Measurements from ENCODE around the gene WNT9A.

The WNT9A gene

GRCh38 chr1:227895828-227896685 is 51.7 kb downstream of the WNT9A start:
- no peak for DNase-seq

GRCh38 chr1:227894831-227895451 is 52.8 kb downstream of the WNT9A start:
- no peak for DNase-seq

- no peak for DNase-seq
Measured at GRCh38 chr1:227893949-227894721, 53.6 kb downstream of the WNT9A start.

DNA sequence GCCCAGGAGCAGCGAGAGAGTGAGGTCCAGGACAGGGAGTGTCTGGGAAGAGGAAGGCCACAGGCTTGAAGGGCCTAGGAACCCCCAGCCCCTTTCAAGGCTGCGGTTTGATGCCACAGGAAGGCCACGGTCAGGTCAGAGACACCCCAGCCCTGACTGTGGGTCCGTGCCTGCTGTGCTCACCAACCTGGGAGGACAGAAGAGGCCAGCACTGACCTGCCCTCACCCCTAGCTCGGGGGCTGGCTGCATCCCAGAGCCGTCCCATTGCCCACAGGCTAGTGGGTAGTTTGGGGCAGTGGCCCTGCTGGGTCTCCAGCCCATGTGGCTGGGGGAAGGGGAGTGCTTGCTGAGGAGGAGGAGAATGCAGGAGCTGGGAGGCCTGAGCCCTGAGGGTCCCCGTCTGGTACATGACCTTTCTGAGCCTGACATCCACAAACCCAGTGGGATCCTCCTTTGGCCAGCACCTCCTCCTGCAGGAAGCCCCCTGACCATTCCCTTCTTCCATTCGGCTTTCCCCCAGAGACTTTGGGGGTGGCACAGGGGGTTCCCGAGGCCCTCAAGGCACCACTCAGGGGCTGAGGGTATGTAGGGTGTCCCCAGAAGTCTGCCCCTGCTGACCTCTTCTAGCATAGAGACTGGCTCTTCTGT is 54.3 kb downstream of the WNT9A start:
- no peak for DNase-seq

GRCh38 chr1:227892489-227893299 is 55.0 kb downstream of the WNT9A start:
- DNase-seq = no peak

DNA sequence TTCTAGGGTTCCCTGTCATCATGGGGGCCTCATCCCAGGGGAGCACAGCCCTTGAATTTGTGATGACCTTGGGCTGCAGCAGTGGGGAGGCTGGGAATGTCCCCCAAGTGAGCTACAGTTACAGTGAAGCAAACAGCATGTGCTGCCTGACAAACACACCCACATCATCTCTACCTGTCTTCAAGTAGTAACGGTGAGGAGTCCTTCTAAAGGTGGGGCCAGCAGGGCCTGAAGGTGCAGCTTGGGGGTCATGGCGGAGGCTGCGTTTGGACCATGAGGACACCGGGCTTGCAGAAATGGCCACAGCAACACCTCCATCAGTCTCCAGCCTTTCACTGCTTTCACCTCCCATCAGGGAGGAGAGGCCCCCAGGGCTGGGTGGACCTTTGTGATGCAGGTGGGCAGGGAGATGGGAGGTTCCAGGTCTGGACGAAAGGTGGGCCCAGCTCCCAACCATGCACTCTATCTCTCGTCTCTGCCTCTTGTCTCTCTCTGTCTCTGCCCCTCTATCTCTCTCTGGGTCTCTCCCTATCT is 55.7 kb downstream of the WNT9A start:
- no peak for DNase-seq

DNA sequence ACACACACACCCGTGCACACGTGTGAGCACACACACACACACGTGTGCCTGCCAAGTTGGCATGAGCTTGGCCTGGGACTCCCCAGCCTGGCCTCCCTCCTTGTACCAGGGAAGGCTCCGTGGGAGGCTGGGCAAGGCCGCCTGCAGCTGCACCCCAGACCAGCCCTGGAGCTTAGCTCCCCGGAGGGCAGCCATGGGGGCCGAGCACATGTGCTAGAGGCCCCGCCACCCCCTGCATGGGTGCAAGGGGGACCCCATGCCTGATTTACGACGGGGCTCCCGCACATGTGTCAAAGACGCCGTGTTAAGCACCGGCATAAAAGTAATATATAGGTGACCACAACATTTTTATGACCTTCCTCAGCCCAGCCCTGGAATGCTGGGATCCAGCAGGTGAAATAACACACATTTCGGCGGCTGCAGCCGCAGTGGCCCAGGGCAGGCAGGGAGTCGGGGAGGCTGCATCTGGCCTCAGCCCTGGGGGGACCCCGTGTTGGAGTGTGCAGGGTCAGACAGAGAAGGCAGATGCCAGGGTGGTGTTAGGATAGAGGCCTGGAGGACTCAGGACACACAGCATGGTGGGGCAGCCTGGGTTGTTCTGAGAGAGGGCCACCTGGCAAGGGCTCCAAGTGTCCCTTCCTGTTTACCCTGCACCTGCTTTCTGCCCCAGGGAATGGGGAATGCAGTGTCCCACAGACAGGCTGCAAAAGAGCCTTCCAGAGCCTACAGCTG is 56.3 kb downstream of the WNT9A start:
- no peak for DNase-seq

DNA sequence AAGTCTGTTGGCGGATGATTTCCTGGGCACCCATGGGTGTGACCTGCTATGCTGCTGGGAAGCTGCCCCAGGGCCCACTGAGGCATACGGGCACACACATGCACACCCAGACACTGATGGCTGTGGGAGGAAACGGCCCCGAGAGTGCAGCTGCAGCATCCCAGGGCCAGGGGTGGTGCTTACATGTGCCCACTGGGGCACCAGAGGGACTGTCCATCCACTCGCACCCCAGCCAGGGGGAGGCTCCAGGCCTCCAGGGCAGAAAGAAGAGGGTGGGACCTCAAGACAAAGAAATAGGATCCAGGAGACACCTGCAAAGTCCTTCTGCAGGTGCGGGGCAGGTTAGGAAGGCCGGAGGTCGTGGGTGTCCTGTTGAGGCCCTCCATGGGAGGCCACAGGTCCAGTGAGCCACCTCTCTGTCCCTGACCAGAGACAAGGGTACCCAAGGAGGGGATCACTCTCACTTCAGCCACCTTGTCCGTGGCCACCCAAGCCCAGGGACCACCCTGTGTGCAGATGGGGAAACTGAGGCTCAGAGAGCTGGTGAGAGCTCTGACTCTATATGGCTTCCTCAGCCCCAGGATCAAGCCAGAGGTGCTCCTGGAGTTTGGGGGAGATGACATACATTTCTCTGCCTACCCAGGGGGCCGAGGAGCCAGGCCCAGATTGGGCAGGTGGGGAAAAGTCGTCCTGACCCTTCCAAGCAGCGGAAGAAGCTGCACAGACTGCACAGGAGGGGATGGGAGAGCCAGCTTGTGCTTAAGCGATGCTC is 57.1 kb downstream of the WNT9A start:
- DNase-seq = no peak

- DNase-seq = no peak
Measured at GRCh38 chr1:227889863-227890405, 57.8 kb downstream of the WNT9A start.

GRCh38 chr1:227889047-227889862 is 58.5 kb downstream of the WNT9A start:
- DNase-seq = no peak

- DNase-seq = no peak
Measured at GRCh38 chr1:227888404-227889046, 59.2 kb downstream of the WNT9A start.

DNA sequence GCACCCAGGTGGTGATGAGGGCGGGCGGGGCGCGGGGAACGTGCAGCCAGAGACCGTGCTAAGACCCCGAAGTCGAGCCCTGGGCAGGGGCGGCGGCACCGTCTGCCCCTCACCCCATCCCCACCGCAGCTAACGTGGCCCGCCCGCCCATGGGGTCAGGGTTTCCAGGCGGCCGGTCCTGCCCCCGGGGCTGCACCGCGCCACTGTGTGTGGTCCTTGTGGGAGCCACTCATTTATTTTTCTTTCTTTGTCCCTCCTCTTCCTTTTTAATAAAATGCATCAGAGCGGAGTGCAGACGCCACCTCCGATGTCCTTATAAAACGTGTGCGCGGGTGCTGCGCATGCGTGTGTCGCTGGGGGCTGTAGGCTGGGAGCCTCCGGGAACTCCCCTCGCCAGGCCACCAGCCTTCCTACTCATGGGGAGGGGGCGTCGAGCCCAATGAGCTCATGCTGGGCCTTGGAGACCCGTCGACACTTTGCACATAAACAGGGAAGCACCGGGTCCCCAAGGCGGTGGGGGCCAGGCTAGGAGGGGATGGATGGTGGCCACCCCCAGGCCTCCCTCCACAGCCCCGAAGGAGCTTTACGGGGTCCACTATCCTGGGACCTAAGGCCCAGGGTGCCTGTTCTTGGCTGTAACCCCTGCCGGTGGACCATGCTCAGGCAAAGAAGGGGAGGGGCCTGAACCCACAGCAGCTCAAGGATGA is 59.9 kb downstream of the WNT9A start:
- DNase-seq = no peak

DNA sequence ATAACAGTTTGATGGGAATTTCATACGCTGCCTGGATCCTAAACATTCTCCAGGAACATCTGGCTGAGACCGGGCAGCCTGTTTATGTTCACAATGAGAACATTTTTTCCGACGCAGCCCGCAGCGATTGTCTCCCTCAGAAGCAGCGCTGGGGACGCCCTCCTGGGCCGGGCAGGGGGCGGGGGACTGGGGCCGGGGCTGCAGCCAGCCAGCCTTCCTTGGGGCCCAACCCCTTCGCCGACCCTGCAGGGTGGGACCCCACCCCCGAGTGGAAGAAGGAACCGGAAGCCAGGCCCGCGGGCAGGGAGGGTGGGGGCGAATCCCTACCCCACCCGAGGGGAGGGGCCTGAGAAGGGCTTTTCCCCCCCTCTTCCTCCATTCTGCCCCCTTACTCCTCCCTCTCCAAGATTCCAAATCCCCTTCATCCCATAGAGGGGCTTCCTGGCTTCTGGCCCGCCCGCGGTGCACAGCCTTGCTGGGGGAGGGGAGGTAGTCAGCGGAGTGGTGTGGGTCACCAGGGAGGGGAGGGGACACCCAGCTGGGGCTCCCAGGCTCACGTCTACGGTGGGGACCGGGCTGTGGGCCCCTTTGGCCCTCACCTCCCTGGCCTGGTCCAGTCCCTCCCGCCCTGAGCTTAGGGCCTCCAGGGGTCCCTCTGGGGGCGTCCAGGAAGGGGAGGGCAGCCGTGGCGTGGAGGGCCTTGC is 60.6 kb downstream of the WNT9A start:
- no peak for DNase-seq

DNA sequence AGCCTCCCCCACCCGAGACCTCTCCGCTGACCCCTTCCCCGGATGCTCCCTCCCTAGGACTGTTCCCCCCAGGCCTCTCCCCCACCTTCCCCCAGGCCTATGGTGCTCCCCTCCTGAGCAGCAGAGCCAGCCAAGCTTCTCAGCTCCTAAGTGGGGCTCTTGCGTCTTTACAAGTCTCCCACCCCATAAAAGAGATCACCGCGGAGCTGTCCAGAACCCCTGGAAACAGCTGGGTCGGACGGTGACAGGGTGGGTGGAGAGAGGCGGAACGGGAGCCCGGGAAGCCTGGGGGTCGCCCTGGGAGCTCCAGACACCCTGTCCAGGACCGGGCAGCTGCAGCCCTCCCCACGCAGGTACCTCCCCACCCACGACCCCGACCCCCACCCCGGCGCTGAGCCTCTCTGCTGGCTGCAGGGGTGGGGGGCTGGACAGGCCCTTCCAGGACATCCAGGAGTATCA is 61.2 kb downstream of the WNT9A start:
- no peak for DNase-seq

- DNase-seq = no peak
Measured at GRCh38 chr1:227885648-227886502, 61.9 kb downstream of the WNT9A start.

- no peak for DNase-seq
Measured at GRCh38 chr1:227885135-227885647, 62.5 kb downstream of the WNT9A start.
